ENCODE results near the gene CPEB3. TPM values are rescaled to one million over a fixed set of nuclear protein-coding genes. Genes with fewer than 3 reads are reported as not detected.

CPEB3 gene
- 0.69 and 1.8 TPM in 2 replicates for total RNA-seq

GRCh38 chr10:92290837-92291615, at the start of gene CPEB3, which contains the start of gene MARCHF5:
TSS of gene CPEB3 (minus strand) at chr10:92291078. CDS start at chr10:92240350, 50,728 bp downstream.
TSS of gene MARCHF5 (plus strand) at chr10:92291167. CDS start at chr10:92291495, 328 bp downstream.
- peak; percentile 89 for DNase-seq (ENCODE audit: low read depth)

- DNase-seq (ENCODE audit: low read depth): peak; percentile 65
These were observed 39.0 kb upstream of the CPEB3 start for GRCh38 chr10:92329927-92330326.

GRCh38 chr10:92328993-92329392, 38.1 kb upstream of the CPEB3 start:
- peak; percentile 57 for DNase-seq (ENCODE audit: low read depth)

- DNase-seq (ENCODE audit: low read depth): no peak
These were observed 36.9 kb upstream of the CPEB3 start for GRCh38 chr10:92327445-92328433.

GRCh38 chr10:92323079-92323478, 32.2 kb upstream of the CPEB3 start:
- DNase-seq (ENCODE audit: low read depth): no peak

GRCh38 chr10:92316610-92317009, 25.7 kb upstream of the CPEB3 start:
- DNase-seq (ENCODE audit: low read depth): no peak

- DNase-seq (ENCODE audit: low read depth): no peak
These were observed 22.9 kb upstream of the CPEB3 start for GRCh38 chr10:92313750-92314149.

- DNase-seq (ENCODE audit: low read depth): no peak
These were observed 18.4 kb upstream of the CPEB3 start for GRCh38 chr10:92309272-92309671.

- DNase-seq (ENCODE audit: low read depth): no peak
These were observed 14.5 kb upstream of the CPEB3 start for GRCh38 chr10:92305133-92306072.

- no peak for DNase-seq (ENCODE audit: low read depth)
These were observed 13.2 kb upstream of the CPEB3 start for GRCh38 chr10:92304061-92304460.

GRCh38 chr10:92303096-92303495, 12.2 kb upstream of the CPEB3 start:
- DNase-seq (ENCODE audit: low read depth): no peak

GRCh38 chr10:92298487-92298886, 7.6 kb upstream of the CPEB3 start:
- DNase-seq (ENCODE audit: low read depth): no peak

GRCh38 chr10:92291921-92292845, 1.3 kb upstream of the CPEB3 start:
- DNase-seq (ENCODE audit: low read depth): peak; percentile 42

GRCh38 chr10:92291616-92291865, 663 bp upstream of the CPEB3 start:
- DNase-seq (ENCODE audit: low read depth): no peak

- peak; percentile 49 for DNase-seq (ENCODE audit: low read depth)
These were observed 622 bp downstream of the CPEB3 start for GRCh38 chr10:92290076-92290836.

- no peak for DNase-seq (ENCODE audit: low read depth)
These were observed 6.7 kb downstream of the CPEB3 start for GRCh38 chr10:92284112-92284704.

GRCh38 chr10:92278996-92279696, 11.7 kb downstream of the CPEB3 start:
- DNase-seq (ENCODE audit: low read depth): no peak

GRCh38 chr10:92274071-92274470, 16.8 kb downstream of the CPEB3 start:
- no peak for DNase-seq (ENCODE audit: low read depth)

GRCh38 chr10:92268748-92269147, 22.1 kb downstream of the CPEB3 start:
- DNase-seq (ENCODE audit: low read depth): no peak
